ENCODE measurements around the gene FBLN1. TPM values are rescaled to one million over a fixed set of nuclear protein-coding genes. Genes with fewer than 3 reads are reported as not detected.

The FBLN1 gene
- total RNA-seq, 1 experiment from 2014 or later: 23.4 TPM

DNA sequence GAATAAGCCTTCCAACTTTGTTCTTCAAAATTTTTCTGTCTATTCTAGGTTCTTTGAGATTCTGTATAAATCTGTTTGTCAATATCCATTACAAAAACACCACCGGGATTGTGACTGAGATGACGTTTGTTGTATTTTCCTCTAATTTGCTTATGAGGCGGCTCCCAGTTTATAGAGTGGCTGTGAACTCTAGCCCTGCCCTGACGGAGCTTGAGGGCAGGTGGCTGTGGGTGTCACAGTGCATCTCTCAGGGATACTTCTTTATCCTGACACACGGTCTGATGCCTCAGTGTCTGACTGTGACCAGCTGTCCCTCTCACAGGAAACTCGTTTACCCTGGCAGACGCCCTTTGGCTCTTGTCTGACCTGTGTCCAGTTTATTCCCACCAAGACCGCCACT is 115.3 kb downstream of the FBLN1 start:
- ChIA-PET POLR2A (no interaction called here), CTCF (no interaction called here), RAD21 (ENCODE audit: low non-redundant PET in 1 of 2, low total read pairs in 2 of 2, uncharacterized antibody in 2 of 2, unreplicated experiment in 2 of 2) (no interaction called here)
- Histone ChIP-seq H3K79me2 (ENCODE audit: insufficient read depth, low read length) (no peaks in the 10 kb centered on the region), H3K4me3 (replicated peaks in 1 of 2; ENCODE audit: low read depth in 1 of 2, low read length in 2 of 2) (no peak overlapping the region), H4K20me1 (ENCODE audit: insufficient read depth) (no peaks in the 10 kb centered on the region), H3K4me2 (ENCODE audit: low read length) (no peak overlapping the region), H3K9me3 (ENCODE audit: control insufficient read depth in 1 of 2, insufficient read depth in 1 of 2, low read depth in 1 of 2, low read length in 2 of 2) (no peaks in the 10 kb centered on the region), H3K4me1 (ENCODE audit: control insufficient read depth in 1 of 2, insufficient read depth in 2 of 2, low read length in 2 of 2) (peaks cover 8 to 23% of the 10 kb centered on the region in 2 experiments; a peak in 3 of 4 replicates), H2AFZ (ENCODE audit: low read depth, low read length, poor library complexity, severe bottlenecking) (no peak overlapping the region), H3K27ac (ENCODE audit: low read depth, low read length) (no peak overlapping the region), H3K36me3 (ENCODE audit: control insufficient read depth in 1 of 2, insufficient read depth in 2 of 2, low read length in 2 of 2) (no peaks in the 10 kb centered on the region), H3K9ac (ENCODE audit: low read length) (no peak overlapping the region), H3K27me3 (ENCODE audit: insufficient read depth, low read length) (no peaks in the 10 kb centered on the region), H3K9me2 (ENCODE audit: insufficient read depth) (no peaks in the 10 kb centered on the region)
- no peak for ATAC-seq
- intact Hi-C loops (cut with micrococcal nuclease): no loop called here
- DNase-seq (ENCODE audit: low read depth, low spot score): no peak
- BruUV-seq (replicated peaks): no TSS peak
- TF ChIP-seq FOSL1 (IDR thresholded peaks at IDR 0.05; ENCODE audit: low read depth) (no peak), EZH2phosphoT487 (IDR thresholded peaks at IDR 0.05; ENCODE audit: borderline replicate concordance) (no peak), TCF7L2 (IDR thresholded peaks at IDR 0.05; ENCODE audit: borderline replicate concordance, extremely low read depth, insufficient read depth, insufficient read length) (no peak), ZFX (IDR thresholded peaks at IDR 0.05) (no peak), POLR2A (IDR thresholded peaks at IDR 0.05; ENCODE audit: borderline replicate concordance, extremely low read depth, insufficient read depth, insufficient read length) (no peak), CEBPB (IDR thresholded peaks at IDR 0.05; ENCODE audit: low read depth) (no peak), EZH2 (IDR thresholded peaks at IDR 0.05) (no peak)
- TF ChIP-seq, protein P1, sequence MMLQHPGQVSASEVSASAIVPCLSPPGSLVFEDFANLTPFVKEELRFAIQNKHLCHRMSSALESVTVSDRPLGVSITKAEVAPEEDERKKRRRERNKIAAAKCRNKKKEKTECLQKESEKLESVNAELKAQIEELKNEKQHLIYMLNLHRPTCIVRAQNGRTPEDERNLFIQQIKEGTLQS (IDR thresholded peaks at IDR 0.05): no peak
- TF ChIP-seq, protein P2, sequence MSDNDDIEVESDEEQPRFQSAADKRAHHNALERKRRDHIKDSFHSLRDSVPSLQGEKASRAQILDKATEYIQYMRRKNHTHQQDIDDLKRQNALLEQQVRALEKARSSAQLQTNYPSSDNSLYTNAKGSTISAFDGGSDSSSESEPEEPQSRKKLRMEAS (IDR thresholded peaks at IDR 0.05): no peak
- TF ChIP-seq, protein P3, sequence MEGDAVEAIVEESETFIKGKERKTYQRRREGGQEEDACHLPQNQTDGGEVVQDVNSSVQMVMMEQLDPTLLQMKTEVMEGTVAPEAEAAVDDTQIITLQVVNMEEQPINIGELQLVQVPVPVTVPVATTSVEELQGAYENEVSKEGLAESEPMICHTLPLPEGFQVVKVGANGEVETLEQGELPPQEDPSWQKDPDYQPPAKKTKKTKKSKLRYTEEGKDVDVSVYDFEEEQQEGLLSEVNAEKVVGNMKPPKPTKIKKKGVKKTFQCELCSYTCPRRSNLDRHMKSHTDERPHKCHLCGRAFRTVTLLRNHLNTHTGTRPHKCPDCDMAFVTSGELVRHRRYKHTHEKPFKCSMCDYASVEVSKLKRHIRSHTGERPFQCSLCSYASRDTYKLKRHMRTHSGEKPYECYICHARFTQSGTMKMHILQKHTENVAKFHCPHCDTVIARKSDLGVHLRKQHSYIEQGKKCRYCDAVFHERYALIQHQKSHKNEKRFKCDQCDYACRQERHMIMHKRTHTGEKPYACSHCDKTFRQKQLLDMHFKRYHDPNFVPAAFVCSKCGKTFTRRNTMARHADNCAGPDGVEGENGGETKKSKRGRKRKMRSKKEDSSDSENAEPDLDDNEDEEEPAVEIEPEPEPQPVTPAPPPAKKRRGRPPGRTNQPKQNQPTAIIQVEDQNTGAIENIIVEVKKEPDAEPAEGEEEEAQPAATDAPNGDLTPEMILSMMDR (IDR thresholded peaks at IDR 0.05 in 2 of 3, conservative IDR thresholded peaks at IDR 0.05 in 1 of 3; ENCODE audit: borderline replicate concordance in 1 of 3, insufficient read depth in 1 of 3, low read depth in 2 of 3, low read length in 2 of 3): no peak
- TF ChIP-seq, protein P4, sequence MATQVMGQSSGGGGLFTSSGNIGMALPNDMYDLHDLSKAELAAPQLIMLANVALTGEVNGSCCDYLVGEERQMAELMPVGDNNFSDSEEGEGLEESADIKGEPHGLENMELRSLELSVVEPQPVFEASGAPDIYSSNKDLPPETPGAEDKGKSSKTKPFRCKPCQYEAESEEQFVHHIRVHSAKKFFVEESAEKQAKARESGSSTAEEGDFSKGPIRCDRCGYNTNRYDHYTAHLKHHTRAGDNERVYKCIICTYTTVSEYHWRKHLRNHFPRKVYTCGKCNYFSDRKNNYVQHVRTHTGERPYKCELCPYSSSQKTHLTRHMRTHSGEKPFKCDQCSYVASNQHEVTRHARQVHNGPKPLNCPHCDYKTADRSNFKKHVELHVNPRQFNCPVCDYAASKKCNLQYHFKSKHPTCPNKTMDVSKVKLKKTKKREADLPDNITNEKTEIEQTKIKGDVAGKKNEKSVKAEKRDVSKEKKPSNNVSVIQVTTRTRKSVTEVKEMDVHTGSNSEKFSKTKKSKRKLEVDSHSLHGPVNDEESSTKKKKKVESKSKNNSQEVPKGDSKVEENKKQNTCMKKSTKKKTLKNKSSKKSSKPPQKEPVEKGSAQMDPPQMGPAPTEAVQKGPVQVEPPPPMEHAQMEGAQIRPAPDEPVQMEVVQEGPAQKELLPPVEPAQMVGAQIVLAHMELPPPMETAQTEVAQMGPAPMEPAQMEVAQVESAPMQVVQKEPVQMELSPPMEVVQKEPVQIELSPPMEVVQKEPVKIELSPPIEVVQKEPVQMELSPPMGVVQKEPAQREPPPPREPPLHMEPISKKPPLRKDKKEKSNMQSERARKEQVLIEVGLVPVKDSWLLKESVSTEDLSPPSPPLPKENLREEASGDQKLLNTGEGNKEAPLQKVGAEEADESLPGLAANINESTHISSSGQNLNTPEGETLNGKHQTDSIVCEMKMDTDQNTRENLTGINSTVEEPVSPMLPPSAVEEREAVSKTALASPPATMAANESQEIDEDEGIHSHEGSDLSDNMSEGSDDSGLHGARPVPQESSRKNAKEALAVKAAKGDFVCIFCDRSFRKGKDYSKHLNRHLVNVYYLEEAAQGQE (IDR thresholded peaks at IDR 0.05; ENCODE audit: low read depth): no peak

Measured in HCT116 (cell line).